Loucy (cell line): ENCODE data around the gene CALN1.

Experiments
- H2AFZ ChIP-seq: fragments of 200-600 bp; sonication (generic); 2 replicates; pipeline ENCODE4 v1.6.0; 2016; ENCODE audit warnings: antibody characterized with exemption, mild to moderate bottlenecking, low read length, moderate library complexity
- H3F3A ChIP-seq: fragments of 200-600 bp; 2 replicates; pipeline ENCODE4 v1.6.0; 2016; ENCODE audit warnings: antibody characterized with exemption, low read depth, mild to moderate bottlenecking
- H3K27me3 ChIP-seq: fragments of 200-600 bp; sonication (generic); 2 replicates; pipeline ENCODE4 v1.6.1; 2014; ENCODE audit warnings: low read length, mild to moderate bottlenecking; ENCODE audit not compliant: insufficient read depth, poor library complexity, severe bottlenecking
- H3K36me3 ChIP-seq: fragments of 200-600 bp; sonication (generic); 2 replicates; pipeline ENCODE4 v1.6.1; 2016; ENCODE audit warnings: low read length; ENCODE audit not compliant: insufficient read depth
- H3K4me1 ChIP-seq: fragments of 200-600 bp; sonication (generic); 2 replicates; pipeline ENCODE4 v1.5.1; 2014; ENCODE audit warnings: low read length, mild to moderate bottlenecking; ENCODE audit not compliant: insufficient read depth, poor library complexity, severe bottlenecking
- H3K4me2 ChIP-seq: fragments of 200-600 bp; sonication (generic); 2 replicates; pipeline ENCODE4 v1.6.0; 2014; ENCODE audit warnings: antibody characterized with exemption, low read length, low read depth, mild to moderate bottlenecking; ENCODE audit not compliant: poor library complexity, severe bottlenecking
- H3K4me3 ChIP-seq: fragments of 200-600 bp; sonication (generic); 2 replicates; pipeline ENCODE4 v1.5.1; 2014; ENCODE audit warnings: low read length, mild to moderate bottlenecking, mixed read lengths; ENCODE audit not compliant: poor library complexity, severe bottlenecking
- H3K79me2 ChIP-seq: fragments of 200-600 bp; sonication (generic); 2 replicates; pipeline ENCODE4 v1.6.1; 2014; ENCODE audit warnings: low read length; ENCODE audit not compliant: insufficient read depth
- H3K9ac ChIP-seq: fragments of 200-600 bp; sonication (generic); 2 replicates; pipeline ENCODE4 v1.6.0; 2014; ENCODE audit warnings: mild to moderate bottlenecking, low read depth, low read length, moderate library complexity; ENCODE audit not compliant: poor library complexity, severe bottlenecking
- H3K9me2 ChIP-seq: fragments of 200-600 bp; sonication (generic); replicated peaks from 2 replicates; pipeline ENCODE4 v1.6.1; 2016; ENCODE audit warnings: low read depth, low read length, mixed read lengths
- H3K9me3 ChIP-seq: fragments of 200-600 bp; sonication (generic); 2 replicates; pipeline ENCODE4 v1.6.1; 2014; ENCODE audit warnings: mild to moderate bottlenecking, antibody characterized with exemption, low read length, low read depth; ENCODE audit not compliant: insufficient read depth
- H4K20me1 ChIP-seq: fragments of 200-600 bp; sonication (generic); 2 replicates; pipeline ENCODE4 v1.6.0; 2014; ENCODE audit warnings: antibody characterized with exemption, low read length, mild to moderate bottlenecking; ENCODE audit not compliant: insufficient read depth, poor library complexity, severe bottlenecking
- EZH2phosphoT487 ChIP-seq: fragments of 200-600 bp; IDR thresholded peaks from 2 replicates; pipeline ENCODE4 v1.6.1; 2018; ENCODE audit warnings: antibody characterized with exemption, mild to moderate bottlenecking, moderate library complexity, borderline replicate concordance
- TF ChIP-seq, protein P1 (sequence below): fragments of 200-600 bp; sonication (generic); conservative IDR thresholded peaks from 2 replicates; pipeline ENCODE4 v1.5.1; 2014; ENCODE audit warnings: mild to moderate bottlenecking, antibody characterized with exemption, low read length

CALN1 gene

GRCh38 chr7:72321081-72321480 is 91.1 kb downstream of the CALN1 start:
- Histone ChIP-seq H3K79me2 (no peaks in the 10 kb centered on the region), H3K27me3 (no peaks in the 10 kb centered on the region), H4K20me1 (no peaks in the 10 kb centered on the region), H3K4me1 (no peaks in the 10 kb centered on the region), H3K9me3 (no peaks in the 10 kb centered on the region), H3K4me2 (no peak overlapping the region), H2AFZ (no peak overlapping the region), H3K9ac (no peak overlapping the region), H3F3A (no peaks in the 10 kb centered on the region), H3K36me3 (no peaks in the 10 kb centered on the region), H3K4me3 (no peak overlapping the region), H3K9me2 (no peaks in the 10 kb centered on the region)
- TF ChIP-seq, protein P1, sequence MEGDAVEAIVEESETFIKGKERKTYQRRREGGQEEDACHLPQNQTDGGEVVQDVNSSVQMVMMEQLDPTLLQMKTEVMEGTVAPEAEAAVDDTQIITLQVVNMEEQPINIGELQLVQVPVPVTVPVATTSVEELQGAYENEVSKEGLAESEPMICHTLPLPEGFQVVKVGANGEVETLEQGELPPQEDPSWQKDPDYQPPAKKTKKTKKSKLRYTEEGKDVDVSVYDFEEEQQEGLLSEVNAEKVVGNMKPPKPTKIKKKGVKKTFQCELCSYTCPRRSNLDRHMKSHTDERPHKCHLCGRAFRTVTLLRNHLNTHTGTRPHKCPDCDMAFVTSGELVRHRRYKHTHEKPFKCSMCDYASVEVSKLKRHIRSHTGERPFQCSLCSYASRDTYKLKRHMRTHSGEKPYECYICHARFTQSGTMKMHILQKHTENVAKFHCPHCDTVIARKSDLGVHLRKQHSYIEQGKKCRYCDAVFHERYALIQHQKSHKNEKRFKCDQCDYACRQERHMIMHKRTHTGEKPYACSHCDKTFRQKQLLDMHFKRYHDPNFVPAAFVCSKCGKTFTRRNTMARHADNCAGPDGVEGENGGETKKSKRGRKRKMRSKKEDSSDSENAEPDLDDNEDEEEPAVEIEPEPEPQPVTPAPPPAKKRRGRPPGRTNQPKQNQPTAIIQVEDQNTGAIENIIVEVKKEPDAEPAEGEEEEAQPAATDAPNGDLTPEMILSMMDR: no peak
- no peak for TF ChIP-seq EZH2phosphoT487

DNA sequence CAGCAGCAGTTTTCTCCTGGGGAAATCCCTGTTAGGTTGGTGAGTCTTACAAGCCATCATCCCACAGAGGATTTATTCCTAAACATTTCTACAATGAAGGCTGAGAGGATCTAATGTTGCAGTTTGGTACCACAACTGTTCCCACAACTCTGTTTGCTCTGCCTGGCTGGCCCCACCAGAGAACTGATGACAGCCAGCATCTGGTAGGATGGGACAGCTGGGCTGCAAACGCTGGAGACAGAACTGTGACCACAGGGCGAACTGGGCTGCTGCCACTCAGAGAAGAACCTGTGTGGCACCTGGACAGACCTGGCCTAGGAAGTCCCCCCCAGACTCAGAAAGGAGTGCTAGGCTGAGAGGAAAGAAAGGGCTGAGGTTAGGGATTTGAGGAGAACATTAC is 94.8 kb downstream of the CALN1 start:
- no peak overlapping the region for H3K4me2 ChIP-seq
- no peaks in the 10 kb centered on the region for H4K20me1 ChIP-seq
- H3K4me3 ChIP-seq: no peak overlapping the region
- no peak overlapping the region for H3K9ac ChIP-seq
- TF ChIP-seq, protein P1: no peak
- TF ChIP-seq EZH2phosphoT487: no peak
- H3K9me3 ChIP-seq: no peaks in the 10 kb centered on the region
- no peak overlapping the region for H2AFZ ChIP-seq
- H3F3A ChIP-seq: no peaks in the 10 kb centered on the region
- H3K36me3 ChIP-seq: no peaks in the 10 kb centered on the region
- no peaks in the 10 kb centered on the region for H3K9me2 ChIP-seq
- H3K79me2 ChIP-seq: no peaks in the 10 kb centered on the region
- H3K27me3 ChIP-seq: no peaks in the 10 kb centered on the region
- no peaks in the 10 kb centered on the region for H3K4me1 ChIP-seq

GRCh38 chr7:72316148-72316547 is 96.0 kb downstream of the CALN1 start:
- Histone ChIP-seq H4K20me1 (no peaks in the 10 kb centered on the region), H3K79me2 (no peaks in the 10 kb centered on the region), H3K36me3 (no peaks in the 10 kb centered on the region), H3F3A (no peaks in the 10 kb centered on the region), H3K4me1 (no peaks in the 10 kb centered on the region), H3K27me3 (no peaks in the 10 kb centered on the region), H3K9me3 (no peaks in the 10 kb centered on the region), H3K4me2 (no peak overlapping the region), H3K9ac (no peak overlapping the region), H2AFZ (no peak overlapping the region), H3K4me3 (no peak overlapping the region), H3K9me2 (no peaks in the 10 kb centered on the region)
- TF ChIP-seq EZH2phosphoT487: no peak
- TF ChIP-seq, protein P1: no peak
